Stimulated activated CD4-positive, alpha-beta T cell treated with anti-CD3 and anti-CD28 coated beads, Interleukin-15, amount 100 ng/mL, for 24 hours (primary cell): ENCODE data around the gene FNIP1.
"Not testable (repeated sequence)": the region's sequence is repeated elsewhere in the genome, so short reads cannot be mapped to it uniquely, and the experiment has no call there.

Source experiments
- DNase-seq: peaks from one replicate; pipeline ENCODE4 v3.0.0-alpha.2; 2020

Gene FNIP1

GRCh38 chr5:131796793-131797693, at the start of gene FNIP1:
Gene FNIP1, minus strand, starts transcription at chr5:131797017. Its CDS starts 96 bp downstream, at chr5:131796921.
- peak; percentile 100 for DNase-seq

- DNase-seq: no peak
Measured at GRCh38 chr5:131846536-131846935, 49.7 kb upstream of the FNIP1 start.

- DNase-seq: no peak
Measured at GRCh38 chr5:131845828-131846227, 49.0 kb upstream of the FNIP1 start.

GRCh38 chr5:131842971-131843370, 46.2 kb upstream of the FNIP1 start:
- DNase-seq: not testable (repeated sequence)

GRCh38 chr5:131832702-131833101, 35.9 kb upstream of the FNIP1 start:
- not testable (repeated sequence) for DNase-seq

GRCh38 chr5:131825404-131826013, 28.7 kb upstream of the FNIP1 start:
- DNase-seq: no peak

- no peak for DNase-seq
Measured at GRCh38 chr5:131824631-131825030, 27.8 kb upstream of the FNIP1 start.

GRCh38 chr5:131821221-131821620, 24.4 kb upstream of the FNIP1 start:
- DNase-seq: no peak

- DNase-seq: no peak
Measured at GRCh38 chr5:131818001-131818724, 21.3 kb upstream of the FNIP1 start.

- no peak for DNase-seq
Measured at GRCh38 chr5:131814990-131815389, 18.2 kb upstream of the FNIP1 start.

- no peak for DNase-seq
Measured at GRCh38 chr5:131812371-131813160, 15.7 kb upstream of the FNIP1 start.

GRCh38 chr5:131810510-131811249, 13.9 kb upstream of the FNIP1 start:
- no peak for DNase-seq

GRCh38 chr5:131795879-131796792, 681 bp downstream of the FNIP1 start:
- peak; percentile 54 for DNase-seq

- DNase-seq: no peak
Measured at GRCh38 chr5:131795228-131795627, 1.6 kb downstream of the FNIP1 start.

- no peak for DNase-seq
Measured at GRCh38 chr5:131794586-131794985, 2.2 kb downstream of the FNIP1 start.

GRCh38 chr5:131792896-131793295, 3.9 kb downstream of the FNIP1 start:
- no peak for DNase-seq

GRCh38 chr5:131791866-131792265, 5.0 kb downstream of the FNIP1 start:
- no peak for DNase-seq

GRCh38 chr5:131790550-131790949, 6.3 kb downstream of the FNIP1 start:
- DNase-seq: no peak

GRCh38 chr5:131789765-131790164, 7.1 kb downstream of the FNIP1 start:
- no peak for DNase-seq

- DNase-seq: no peak
Measured at GRCh38 chr5:131787736-131788135, 9.1 kb downstream of the FNIP1 start.
